ENCODE results near the gene SH3RF1. TPM values are rescaled to one million over a fixed set of nuclear protein-coding genes. Genes with fewer than 3 reads are reported as not detected.

SH3RF1 gene
- total and polyA plus RNA-seq, 2 of the 13 experiments (the other 11 are each of a cell fraction or from before 2014, with no cell fraction given) = 3.1 to 3.2 TPM

GRCh38 chr4:169079942-169080827 is 190.6 kb downstream of the SH3RF1 start (continued):
- TF ChIP-seq ZBTB10 (CRISPR knock-in tag; IDR thresholded peaks at IDR 0.05; ENCODE audit: borderline replicate concordance) (peak; percentile 36; the same call in 1 of the 2 replicates), ZNF749 (CRISPR knock-in tag; IDR thresholded peaks at IDR 0.05; ENCODE audit: borderline replicate concordance) (no peak), SMC3 (IDR thresholded peaks at IDR 0.05; ENCODE audit: low read length) (no peak), NAIF1 (CRISPR knock-in tag; IDR thresholded peaks at IDR 0.05; ENCODE audit: borderline replicate concordance) (no peak), ZSCAN22 (CRISPR knock-in tag; IDR thresholded peaks at IDR 0.05) (no peak), ZNF800 (CRISPR knock-in tag; IDR thresholded peaks at IDR 0.05) (0 out of 2 replicates have a peak, but pooled peaks have one; percentile 55), ZNF292 (CRISPR knock-in tag; IDR thresholded peaks at IDR 0.05; ENCODE audit: borderline replicate concordance, low read depth) (peak; percentile 79; the same call in 1 of the 2 replicates), ZNF543 (CRISPR knock-in tag; IDR thresholded peaks at IDR 0.05) (peak; percentile 45; the same call in 1 of the 2 replicates), RFX5 (IDR thresholded peaks at IDR 0.05; ENCODE audit: low read depth, low read length) (no peak), ZNF619 (CRISPR knock-in tag; IDR thresholded peaks at IDR 0.05) (peak; percentile 81; the same call in 1 of the 2 replicates), ASH2L (IDR thresholded peaks at IDR 0.05; ENCODE audit: insufficient read length, low read depth, low read length) (no peak), ZNF101 (CRISPR knock-in tag; IDR thresholded peaks at IDR 0.05; ENCODE audit: borderline replicate concordance, low read depth) (no peak), ZNF747 (CRISPR knock-in tag; IDR thresholded peaks at IDR 0.05; ENCODE audit: borderline replicate concordance) (peak; percentile 52; the same call in 1 of the 2 replicates), ZBTB44 (CRISPR knock-in tag; IDR thresholded peaks at IDR 0.05) (no peak), FOSL2 (CRISPR knock-in tag; IDR thresholded peaks at IDR 0.05) (peak; percentile 91), ZBTB38 (CRISPR knock-in tag; IDR thresholded peaks at IDR 0.05) (0 out of 2 replicates have a peak, but pooled peaks have one; percentile 18), CBX5 (CRISPR knock-in tag; IDR thresholded peaks at IDR 0.05; ENCODE audit: borderline replicate concordance) (no peak), MXD4 (CRISPR knock-in tag; IDR thresholded peaks at IDR 0.05) (no peak), PRDM4 (CRISPR knock-in tag; IDR thresholded peaks at IDR 0.05; ENCODE audit: borderline replicate concordance) (no peak), ATAD3A (CRISPR knock-in tag; IDR thresholded peaks at IDR 0.05) (no peak)

All from HepG2 (cell line).